Measurements from ENCODE around the gene ROR2.

DNA sequence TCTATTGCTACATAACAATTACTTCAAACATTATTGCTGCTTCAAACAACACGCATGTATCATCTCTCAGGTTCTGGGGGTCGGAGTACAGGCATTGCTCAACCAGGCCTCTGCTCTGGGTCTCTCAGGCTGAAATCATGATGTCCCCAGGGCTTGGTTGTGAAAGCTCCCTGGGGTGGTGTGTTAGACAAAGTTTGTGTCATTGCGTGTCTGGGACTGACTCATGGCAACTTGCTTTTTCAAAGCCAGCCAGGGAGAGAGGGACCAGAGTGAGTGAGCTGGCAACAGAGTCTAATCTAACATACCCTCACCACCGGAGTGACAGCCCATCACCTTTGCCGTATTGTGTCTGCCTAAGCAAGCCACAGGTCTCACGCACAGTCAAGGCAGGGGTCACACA is 267.2 kb downstream of the ROR2 start:
- TF ChIP-seq POLR2A (IDR thresholded peaks at IDR 0.05; ENCODE audit: low read length) (no peak), GATA1 (IDR thresholded peaks at IDR 0.05; ENCODE audit: low read depth, low read length) (no peak)
